GF-D8 (cell line): ENCODE results near the gene GPA33.

Source experiments
- DNase-seq: peaks from one replicate; lab custom pipeline; 2025; lab: John Stamatoyannopoulos, UW

The GPA33 gene

DNA sequence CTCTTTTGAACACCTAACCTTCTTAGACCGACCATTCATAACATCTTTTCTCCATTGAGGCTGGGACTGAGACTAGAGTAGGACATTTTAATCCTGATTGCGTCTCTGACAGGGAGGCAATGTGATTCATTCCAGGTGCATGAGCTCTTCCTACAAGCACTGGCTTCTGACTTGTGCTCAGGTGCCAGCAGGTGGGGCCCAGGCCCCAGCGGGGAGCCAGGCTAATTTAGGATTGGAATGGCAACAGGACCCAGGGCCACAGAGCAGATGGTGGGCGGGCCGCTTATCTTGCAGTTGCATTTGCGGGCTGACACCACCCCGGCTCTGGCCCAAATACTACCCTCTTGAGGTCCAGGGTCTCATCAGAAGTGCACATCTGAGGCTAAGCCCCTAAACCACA lies 4.1 kb downstream of the GPA33 start:
- no peak for DNase-seq

DNA sequence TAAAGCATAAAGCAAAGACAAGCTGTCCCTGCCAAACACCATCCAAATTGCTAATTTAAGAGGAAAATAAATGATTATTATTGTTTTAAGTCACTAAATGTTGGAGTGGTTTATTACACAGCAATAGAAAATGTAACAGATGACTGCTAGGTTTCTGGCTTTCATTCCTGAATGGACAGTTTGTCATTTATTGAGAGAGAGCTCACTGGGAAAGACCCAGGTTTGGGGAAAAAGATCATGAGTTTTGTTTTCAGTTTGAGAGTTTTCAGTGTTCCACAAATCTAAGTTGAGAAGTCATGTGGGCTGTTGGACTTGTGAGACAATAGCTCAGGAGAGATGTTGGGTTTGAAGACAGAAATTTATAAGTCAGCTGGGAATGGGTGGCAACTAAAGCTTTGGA lies 5.4 kb downstream of the GPA33 start:
- no peak for DNase-seq

DNA sequence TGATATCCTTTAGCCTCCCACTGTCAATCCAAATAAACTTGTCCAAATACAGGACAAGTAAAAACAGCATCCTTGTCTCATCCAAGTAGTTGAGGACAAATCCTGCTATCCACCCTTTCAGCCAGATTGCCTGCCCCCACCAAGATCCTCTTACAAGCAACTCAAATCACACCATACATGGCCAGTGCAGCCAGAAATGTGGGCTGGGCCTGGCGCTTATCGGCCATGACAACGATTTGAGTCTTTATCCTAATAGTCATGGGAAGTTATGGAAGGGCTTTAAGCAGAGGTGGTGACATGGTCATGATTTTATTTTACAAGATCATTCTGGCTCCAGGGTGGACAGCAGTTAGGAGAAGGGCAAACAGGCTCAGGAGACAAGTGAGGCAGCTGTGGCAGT lies 6.3 kb downstream of the GPA33 start:
- DNase-seq: no peak

DNA sequence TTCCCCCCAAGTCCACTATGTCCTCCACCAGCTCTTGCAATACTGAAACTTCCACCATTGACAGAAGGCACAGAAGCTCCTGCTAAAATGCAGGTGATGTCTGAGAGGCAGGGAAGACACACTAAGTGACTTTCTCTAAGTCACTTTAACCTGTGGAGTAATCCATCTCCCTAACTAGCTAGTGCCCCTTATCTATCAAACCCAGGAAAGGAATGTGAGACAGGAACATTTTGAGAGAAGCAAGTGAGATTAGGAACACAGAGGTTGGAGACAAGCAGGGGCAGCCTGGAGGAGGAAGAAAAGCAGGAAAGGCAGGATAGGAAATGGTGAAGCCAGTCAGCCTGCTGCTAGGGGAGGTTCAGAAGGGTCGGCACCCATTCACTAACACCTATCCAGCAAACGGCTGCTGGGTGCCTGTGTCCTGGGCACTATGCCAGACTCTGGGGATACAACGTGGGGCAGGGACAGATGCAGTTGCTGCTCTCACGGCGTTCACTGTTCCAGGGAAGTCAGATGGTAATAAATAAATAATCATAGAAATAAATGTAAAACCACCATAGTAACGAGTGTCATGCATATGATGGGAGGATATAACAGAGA lies 7.0 kb downstream of the GPA33 start:
- no peak for DNase-seq

DNA sequence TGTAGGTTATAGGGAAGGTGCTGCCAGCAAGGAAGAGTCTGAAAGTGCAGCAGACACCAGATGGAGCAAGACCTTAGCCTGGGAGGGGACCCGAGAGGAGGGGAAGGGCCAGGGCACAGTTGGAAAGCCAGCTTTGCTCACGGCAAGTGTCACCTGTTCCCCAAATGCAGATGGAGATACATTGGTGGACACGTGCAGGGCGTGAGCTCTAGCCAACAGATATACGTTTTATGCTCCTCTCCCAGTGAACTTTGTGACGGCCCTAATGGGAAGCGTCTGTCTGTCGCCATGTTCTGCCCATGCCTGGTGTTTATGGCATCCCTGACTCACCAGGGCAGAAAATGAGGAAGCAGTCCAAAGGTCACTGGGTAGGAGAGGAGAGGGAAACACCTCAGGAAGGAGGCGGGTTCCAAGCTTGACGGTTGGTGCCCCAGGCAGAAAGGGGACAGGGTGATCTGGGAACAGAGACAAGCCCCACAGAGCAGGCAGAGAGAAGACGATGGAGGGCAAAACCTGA lies 7.6 kb downstream of the GPA33 start:
- no peak for DNase-seq

DNA sequence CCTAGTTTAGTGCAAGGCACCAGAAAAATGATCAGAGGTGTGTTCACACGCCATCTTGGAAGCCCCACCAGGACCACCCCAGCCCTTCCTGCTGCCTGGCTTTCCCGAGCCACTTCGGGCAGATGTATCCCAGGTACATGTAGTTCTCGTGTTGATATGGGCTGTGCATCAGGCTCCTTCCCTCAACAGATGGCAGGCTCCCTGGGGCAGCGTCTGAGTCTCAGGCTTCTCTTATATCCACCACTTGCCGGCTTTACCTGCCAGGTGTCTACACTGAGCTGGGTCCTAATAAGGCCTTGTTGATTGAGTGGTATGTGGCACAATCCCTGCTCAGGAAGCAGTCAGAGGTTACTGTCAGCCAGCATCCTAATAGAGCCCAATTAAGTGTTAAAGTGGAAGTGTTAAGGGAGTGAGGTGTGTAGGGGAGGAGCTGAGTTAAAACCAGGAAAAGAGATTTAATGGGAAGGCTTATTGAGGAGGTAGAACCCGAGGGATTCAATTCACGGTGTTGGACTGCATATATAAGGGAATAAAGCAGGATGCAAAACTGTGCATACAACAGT lies 8.5 kb downstream of the GPA33 start:
- no peak for DNase-seq

DNA sequence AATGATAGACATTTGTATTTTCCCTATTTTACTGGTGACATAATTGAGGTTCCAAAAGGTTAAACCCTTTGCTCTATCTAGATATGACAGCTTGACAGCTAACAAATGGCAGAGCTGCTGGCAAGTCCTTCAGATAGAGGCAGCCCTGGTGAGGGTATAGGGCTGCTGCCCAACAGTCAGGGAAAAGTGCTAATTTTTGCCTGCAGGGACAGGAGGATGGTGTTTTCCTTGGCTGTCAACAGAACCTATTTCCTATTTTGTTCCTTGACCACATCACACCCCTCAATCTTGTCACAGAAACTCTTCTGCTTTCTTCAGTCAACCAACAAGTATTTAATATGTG lies 12.3 kb downstream of the GPA33 start:
- DNase-seq: no peak

DNA sequence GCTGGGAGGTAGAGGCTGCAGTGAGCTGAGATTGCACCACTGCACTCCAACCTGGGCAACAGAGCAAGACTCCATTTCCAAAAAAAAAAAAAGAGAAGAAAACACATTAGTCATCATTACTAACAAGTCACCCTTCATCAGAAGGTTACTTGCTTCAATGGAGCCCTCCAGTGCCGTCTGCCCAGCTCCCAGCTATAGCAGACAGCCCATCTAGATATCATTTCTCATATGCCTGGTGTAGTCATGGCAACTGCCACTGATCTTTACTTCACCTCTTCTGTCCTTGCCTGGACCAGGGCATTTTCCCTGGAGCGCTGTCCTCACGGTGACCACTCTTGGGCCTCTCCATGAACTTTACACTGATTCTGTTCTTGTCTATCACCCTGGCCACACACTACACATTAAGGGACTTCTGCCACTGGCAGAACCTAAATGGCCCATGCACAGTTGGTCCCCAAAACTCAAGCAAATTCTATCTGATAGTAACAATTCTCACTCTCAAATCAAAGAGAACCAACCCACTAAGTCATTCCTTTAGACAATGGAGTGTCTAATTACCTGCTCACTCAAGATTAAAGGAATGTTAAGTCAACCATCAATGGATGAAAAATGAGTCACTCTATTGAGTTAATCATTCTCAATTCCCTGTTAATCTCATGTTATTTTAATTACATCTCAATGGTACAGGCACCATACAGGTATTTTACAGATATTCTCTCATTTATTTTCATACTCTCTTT lies 12.9 kb downstream of the GPA33 start:
- no peak for DNase-seq

DNA sequence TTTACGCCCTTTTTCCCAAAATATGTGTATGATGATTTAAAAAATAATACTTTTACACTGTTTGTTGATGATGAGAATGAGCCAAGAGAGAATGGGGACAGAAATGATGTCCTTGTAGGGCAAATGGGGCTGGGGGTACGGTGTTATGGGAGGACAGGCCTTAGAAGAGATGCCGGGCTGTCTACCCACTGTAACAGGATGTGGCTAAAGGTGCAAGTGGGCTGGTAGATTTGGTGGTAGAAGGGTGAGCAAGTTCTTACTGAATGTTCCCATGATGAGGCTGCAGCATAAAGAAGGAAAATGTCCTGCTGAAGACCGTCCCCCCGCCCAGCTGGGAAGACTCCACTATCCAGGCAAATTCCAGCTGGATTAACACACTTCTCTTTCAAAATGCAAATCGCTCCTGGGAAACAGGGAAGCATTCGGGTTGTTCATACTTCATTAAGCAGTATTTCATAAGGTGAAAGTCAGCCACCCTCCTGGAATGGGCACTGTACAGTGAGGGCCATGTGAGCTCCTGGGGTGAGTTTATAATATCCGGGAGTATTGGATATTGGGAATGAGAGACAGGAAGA lies 14.0 kb downstream of the GPA33 start:
- no peak for DNase-seq

DNA sequence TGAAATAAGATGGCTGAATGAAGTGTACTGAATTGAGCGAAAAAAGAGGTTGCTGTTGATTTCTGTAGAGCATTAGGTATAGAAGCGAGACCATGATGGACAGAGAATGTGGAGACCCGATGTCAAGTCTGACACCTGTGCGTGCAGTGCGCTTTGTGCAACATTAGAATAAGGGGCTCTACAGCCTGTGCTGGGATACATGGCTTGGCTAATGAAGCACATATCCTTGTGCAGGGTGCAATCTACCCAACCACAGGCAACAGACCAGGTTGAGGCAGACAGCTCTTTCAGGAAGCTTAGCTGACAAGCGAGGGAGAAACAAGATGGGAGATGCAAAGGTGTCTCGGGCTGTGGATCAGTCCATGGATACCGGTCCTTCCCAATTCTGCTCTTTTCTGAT lies 18.9 kb downstream of the GPA33 start:
- no peak for DNase-seq

DNA sequence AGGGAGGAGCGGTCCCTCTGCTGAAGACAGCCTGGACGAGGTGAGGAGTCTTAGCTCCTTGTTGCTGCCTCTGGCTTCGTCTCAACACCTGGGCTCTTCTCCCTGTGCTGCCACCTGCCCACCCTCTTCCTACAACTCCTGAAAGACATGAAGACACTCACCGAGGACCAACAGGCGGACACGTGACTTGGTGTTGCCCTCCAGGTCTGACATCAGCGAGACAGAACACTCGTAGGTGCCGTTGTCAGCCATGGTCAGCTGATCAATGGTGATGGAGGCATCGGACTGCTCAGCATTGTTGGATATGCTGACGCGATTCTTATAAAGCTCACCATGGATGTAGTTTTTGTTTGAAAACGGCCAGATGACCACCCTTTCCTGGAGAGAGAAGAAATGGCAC lies 21.4 kb downstream of the GPA33 start:
- no peak for DNase-seq

DNA sequence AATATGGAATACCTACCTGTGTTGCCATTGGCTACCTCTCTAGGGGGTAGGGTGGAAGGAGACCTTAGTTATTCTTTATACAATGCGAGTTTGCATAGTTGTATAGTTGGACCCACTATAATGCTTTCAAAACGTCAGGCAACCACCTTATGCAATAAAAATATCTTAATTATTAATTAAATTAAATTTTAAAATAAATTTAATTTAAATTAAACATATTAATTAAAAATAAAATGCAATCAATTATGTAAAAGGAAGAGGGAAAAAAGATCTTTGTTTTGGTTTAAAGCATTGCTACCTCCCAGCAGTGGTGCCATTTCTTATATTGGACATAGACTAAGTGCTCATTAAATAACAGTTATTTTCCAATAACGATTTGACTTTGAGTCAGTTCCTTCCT lies 22.3 kb downstream of the GPA33 start:
- DNase-seq: no peak

DNA sequence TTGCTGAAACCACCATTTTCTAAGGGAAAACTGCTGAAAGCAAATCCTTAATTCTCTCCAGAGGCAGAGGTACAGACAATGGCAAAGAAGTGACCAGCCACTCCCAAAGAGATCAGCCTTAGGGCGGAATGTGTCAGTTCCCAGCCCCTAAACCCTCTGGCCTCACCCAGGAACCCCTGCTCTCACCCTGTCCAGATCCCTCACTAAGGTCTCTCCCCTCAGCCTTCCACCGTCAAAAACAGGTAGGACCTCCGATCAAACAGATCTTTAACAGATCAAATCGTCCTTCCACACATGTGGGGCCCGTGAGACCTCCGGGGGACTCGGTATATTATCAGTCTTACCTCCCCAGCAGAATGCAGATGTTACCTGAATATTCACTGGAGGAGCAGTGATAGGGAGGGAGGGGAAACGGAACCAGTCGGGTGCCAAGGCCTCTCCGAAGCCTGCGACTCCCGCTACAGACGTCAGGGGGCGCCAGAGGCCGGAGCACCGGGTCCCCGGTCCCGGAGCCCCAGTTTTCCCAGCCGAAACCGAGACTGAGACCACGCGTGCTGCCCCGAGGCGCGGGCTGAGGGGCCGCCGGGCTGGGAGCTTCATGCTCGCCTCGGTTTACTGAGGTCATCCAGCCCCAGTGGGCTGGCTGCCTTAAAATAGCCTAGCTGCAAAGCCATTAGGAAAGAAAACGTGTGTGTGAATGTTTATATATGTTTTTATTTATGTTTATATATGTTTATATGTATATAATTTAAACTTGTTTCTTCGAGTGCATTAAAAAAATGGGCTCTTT lies 23.6 kb downstream of the GPA33 start:
- DNase-seq: no peak

DNA sequence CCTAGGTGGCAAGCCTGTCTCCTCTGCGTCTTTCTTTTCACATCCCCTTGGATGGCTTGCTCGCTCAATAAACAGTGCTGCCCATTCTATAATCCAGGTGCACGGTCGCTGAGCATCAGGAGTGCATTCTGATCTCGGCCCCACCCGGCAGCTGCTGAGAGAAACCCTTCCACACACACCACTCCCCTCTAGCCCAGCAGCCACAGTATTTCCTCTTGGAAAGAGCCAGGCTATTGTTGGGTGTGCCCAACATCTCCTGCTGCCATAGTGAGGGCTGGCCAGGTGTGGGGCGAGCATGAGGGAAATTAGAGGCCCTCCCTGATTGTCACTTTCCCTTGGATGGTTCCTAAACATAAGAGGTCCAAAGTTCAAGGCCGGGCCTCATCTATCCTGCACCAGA lies 24.7 kb downstream of the GPA33 start:
- DNase-seq: no peak

DNA sequence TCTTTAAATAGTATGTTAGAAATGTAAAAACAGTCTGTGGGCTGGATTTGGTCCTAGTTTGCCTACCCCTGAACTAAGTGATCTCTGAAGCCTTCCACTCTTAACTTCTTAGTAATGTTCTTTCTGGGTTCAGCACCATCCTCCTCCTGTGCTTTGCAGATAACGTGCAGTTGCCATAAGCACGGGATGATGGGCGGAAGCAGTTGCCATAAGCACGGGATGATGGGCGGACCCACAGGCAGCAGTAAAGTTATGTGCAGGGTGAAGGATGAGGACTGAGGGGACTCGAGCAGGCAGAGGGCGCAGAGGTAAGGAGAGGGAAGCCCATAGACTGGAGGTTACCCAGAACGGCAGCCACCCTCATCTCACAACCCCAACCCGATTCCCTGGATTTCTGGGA lies 25.6 kb downstream of the GPA33 start:
- DNase-seq: no peak

DNA sequence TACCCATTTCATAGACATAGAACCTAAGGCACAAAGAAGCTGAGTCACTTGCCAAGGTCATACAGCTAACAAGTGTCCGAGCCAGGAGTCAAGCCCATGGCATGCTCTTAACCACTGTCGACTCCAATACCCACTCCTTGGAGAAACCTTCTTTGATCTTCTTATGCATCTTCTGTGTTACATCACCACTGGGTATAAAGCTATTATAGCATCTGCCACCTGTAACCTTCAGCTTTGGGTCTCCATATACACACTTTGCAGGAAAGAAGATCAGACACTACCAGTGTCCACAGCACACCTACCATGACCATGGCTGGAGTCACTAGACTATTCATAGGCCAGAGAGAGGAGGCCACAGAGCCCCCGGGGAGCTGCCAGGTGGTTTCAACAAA lies 29.1 kb downstream of the GPA33 start:
- DNase-seq: no peak

DNA sequence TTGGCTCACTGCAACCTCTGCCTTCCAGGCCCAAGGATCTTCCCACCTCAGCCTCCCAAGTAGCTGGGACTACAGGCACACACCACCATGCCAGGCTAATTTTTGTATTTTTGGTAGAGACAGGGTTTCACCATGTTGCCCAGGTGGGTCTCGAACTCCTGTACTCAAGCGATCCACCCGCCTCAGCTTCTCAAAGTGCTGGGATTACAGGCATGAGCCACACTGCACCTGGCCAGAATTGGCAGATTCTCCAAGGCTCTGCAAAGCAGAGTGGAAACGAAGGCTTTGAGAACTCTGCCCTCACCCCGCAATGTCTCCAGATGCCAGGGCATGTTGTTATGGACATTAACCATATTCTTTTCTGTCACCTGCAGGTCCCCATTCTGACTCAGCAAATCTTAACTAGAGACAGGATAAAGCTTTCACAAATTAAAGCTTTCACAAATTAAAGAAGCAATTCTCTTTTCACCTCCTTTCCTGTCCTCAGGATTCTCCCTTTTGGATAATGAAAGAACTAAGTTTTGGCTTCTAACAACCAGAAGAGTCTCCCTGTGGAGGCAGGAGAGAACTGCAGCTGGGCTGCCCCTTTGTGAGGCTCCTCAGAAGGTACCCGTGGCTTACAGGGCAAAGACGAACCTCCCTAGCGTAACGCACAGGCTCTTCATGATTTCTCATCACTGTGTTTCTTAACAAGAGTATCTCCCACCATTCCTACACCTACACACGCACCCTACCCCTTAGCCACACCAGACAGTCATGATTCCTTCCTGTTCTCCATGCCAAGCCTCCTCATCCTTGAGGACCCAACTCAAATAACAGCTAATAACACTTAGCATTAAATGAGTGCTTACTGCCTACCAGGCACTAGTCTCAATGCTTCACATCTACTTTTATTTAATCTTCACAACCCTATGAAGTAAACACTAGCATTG lies 29.8 kb downstream of the GPA33 start:
- DNase-seq: no peak

DNA sequence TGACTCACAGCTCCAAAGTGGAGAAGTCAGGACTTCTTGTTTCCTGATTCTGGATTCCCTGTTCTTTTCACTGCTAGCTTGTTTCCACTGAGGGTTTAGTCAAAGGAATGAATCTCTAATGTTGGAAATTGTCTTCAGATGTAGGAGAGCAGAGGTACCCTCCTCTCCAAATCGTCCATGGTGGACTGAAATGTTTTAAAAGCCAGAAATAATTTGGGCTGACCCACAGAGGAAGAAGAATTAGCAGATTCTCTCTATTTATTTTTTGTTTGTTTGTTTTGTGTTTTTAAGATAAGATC lies 30.4 kb downstream of the GPA33 start:
- no peak for DNase-seq

DNA sequence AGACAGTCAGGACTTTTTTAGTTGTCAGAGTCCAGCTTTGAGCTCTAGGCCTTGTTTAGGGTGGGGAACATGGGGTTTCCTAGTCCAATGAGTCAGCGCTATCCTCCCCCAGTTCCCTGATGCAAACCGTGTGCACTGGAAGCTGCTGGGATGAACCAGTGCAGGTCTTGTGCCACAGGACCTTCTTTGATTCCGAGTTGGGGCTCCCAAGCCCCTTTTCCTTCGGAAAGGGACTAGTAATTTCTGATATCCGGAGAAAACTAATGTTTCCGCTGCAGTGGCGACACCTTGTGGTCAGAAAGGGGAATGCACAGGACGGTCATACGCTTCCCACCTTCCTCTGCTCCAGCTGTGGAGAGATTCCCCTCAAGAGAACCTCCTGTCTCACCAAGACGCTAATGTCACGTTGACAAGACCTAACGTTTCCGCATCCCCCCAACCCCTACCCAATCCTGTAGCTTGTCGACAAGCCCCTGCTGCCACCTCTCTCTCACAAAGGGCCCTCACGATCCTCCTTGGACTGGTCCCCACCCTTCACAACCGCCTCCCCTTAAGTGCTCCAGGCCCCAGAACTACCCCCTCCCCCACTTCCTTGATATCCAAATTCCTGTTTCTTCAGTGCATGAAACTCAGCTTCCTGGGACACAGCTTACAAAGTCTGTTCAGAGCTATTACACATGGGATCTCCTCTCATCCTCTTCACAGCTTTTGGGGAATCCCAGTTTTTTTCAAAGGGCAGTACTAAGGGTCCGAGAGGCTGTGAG lies 30.9 kb downstream of the GPA33 start:
- no peak for DNase-seq

DNA sequence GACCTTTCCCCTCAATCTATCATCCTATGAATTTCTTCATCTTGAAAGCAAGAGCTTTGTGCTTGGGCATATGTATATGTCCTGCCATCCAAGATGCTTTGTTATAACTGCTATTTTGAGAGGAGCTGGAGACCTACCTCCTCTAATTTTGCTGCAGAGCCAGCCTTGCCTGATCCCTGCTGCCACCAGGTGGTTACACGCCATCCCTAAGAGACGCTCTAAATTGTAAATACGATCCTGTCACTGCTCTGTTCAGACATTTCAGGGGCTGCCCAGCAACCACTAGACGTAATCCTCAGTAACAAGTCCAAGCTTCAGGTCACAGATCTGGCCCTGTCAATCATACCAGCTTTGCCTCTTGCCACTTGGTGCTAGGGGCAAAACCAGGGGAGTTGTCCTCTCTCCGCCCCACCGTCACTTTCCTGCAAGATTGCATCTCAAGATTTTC lies 32.9 kb downstream of the GPA33 start:
- peak; percentile 8 for DNase-seq
